ENCODE results near the gene TMEM130.
"Not testable (repeated sequence)": the region's sequence is repeated elsewhere in the genome, so short reads cannot be mapped to it uniquely, and the experiment has no call there.

The TMEM130 gene

DNA sequence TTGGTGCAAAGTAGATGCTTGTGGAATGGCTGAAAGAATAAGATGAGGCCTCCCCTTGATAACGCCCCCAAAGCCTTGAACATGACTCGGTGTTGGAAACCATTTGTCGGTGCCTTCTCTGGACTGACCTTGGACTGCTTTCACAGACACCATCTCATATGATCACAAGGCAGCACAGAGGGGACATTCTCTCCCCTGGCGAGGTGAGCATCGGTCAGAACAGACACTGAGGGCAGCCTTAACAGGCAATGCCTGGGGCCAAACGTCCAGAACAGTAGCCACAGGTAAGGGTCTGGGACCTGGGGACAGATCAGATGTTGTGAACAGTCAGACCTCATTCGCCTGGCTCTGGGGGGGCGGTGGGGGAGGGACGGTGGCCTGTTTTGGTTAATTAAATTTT, 5.7 kb upstream of the TMEM130 start:
- no peaks in the 10 kb centered on the region for H3K4me1 ChIP-seq (ENCODE audit: insufficient read depth, low read length)
- peaks cover 18% of the 10 kb centered on the region for H3K27me3 ChIP-seq (ENCODE audit: insufficient read depth, low read length)
- peaks cover under 1% of the 10 kb centered on the region; the same call in 1 of the 2 replicates for H3K36me3 ChIP-seq (ENCODE audit: insufficient read depth, low read depth, low read length)
- no peaks in the 10 kb centered on the region for H3K9me3 ChIP-seq (ENCODE audit: insufficient read depth, low read depth, low read length)
- no peak overlapping the region for H3K4me3 ChIP-seq (ENCODE audit: low read length)
- no peak overlapping the region for H3K9ac ChIP-seq (ENCODE audit: low read depth, low read length)
- no peak overlapping the region for H3K27ac ChIP-seq (ENCODE audit: low read length)

DNA sequence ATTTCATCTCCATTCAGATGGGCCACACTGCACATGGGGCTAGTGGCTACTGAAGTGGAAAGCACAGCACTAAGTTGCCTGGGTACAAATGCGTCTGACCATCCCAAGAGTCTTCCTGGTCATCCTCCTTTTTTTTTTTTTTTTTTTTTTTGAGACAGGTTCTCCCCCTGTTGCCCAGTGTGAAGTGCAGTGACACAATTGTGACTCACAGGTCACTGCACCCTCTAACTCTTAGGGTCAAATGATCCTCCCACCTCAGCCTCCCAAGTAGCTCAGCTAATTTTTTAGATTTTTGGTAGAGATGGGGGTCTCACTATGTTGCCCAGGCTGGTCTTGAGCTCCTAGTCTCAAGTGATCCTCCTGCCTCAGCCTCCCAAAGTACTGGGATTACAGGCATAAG, 5.1 kb upstream of the TMEM130 start:
- Histone ChIP-seq H3K36me3 (ENCODE audit: insufficient read depth, low read depth, low read length) (no peaks in the 10 kb centered on the region), H3K4me3 (ENCODE audit: low read length) (no peak overlapping the region), H3K27me3 (ENCODE audit: insufficient read depth, low read length) (peaks cover 24% of the 10 kb centered on the region), H3K27ac (ENCODE audit: low read length) (no peak overlapping the region), H3K9me3 (ENCODE audit: insufficient read depth, low read depth, low read length) (no peaks in the 10 kb centered on the region), H3K9ac (ENCODE audit: low read depth, low read length) (no peak overlapping the region), H3K4me1 (ENCODE audit: insufficient read depth, low read length) (no peaks in the 10 kb centered on the region)

DNA sequence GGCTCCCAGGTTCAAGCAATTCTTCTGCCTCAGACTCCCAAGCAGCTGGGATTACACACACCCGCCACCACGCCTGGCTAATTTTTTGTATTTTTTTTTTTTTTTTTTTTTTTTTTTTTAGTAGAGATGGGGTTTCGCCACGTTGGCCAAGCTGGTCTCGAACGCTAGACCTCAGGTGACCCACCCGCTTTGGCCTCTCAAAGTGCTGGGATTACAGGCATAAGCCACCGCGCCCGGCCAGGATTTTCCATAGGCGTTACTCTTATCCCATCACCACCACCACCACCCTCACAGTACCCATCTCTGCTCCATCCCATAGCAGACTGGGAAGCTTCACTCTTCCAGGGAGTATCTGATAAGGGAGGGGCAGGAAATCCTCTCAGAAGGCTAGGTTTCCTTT, 3.8 kb upstream of the TMEM130 start:
- H3K4me1 ChIP-seq (ENCODE audit: insufficient read depth, low read length); H3K9me3 ChIP-seq (ENCODE audit: insufficient read depth, low read depth, low read length); H3K27ac ChIP-seq (ENCODE audit: low read length); H3K9ac ChIP-seq (ENCODE audit: low read depth, low read length); H3K4me3 ChIP-seq (ENCODE audit: low read length); H3K36me3 ChIP-seq (ENCODE audit: insufficient read depth, low read depth, low read length): not testable (repeated sequence)
- H3K27me3 ChIP-seq (ENCODE audit: insufficient read depth, low read length) = peaks cover 37% of the 10 kb centered on the region

DNA sequence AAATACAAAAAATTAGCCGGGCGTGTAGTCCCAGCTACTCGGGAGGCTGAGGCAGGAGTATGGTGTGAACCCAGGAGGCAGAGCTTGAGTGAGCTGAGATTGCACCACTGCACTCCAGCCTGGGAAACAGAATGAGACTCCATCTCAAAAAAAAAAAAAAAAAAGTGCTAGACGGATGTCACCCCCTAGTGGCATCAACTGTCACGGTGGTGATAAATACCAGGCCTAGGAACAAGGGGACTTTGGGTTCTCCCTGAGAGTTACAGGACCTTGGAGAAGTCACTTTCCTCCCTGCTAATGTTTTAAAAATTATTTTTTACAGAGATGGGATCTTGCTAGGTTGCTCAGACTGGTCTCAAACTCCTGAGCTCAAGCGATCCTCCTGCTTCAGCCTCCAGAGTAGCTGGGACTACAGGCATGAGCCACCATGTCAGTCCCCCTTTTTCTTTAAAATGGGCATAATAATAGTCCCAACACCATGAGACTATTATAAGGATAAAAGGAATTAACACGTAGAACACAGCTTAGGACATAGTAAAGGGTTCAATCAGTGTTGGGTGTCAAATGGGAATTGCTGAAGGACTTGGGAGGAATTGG, 2.6 kb upstream of the TMEM130 start:
- no peaks in the 10 kb centered on the region; the same call in 1 of the 2 replicates for H3K4me1 ChIP-seq (ENCODE audit: insufficient read depth, low read length)
- H3K27ac ChIP-seq (ENCODE audit: low read length) = no peak overlapping the region
- H3K9me3 ChIP-seq (ENCODE audit: insufficient read depth, low read depth, low read length) = no peaks in the 10 kb centered on the region
- peaks cover 48% of the 10 kb centered on the region for H3K27me3 ChIP-seq (ENCODE audit: insufficient read depth, low read length)
- H3K36me3 ChIP-seq (ENCODE audit: insufficient read depth, low read depth, low read length) = no peaks in the 10 kb centered on the region
- no peak overlapping the region for H3K9ac ChIP-seq (ENCODE audit: low read depth, low read length)
- no peak overlapping the region for H3K4me3 ChIP-seq (ENCODE audit: low read length)

DNA sequence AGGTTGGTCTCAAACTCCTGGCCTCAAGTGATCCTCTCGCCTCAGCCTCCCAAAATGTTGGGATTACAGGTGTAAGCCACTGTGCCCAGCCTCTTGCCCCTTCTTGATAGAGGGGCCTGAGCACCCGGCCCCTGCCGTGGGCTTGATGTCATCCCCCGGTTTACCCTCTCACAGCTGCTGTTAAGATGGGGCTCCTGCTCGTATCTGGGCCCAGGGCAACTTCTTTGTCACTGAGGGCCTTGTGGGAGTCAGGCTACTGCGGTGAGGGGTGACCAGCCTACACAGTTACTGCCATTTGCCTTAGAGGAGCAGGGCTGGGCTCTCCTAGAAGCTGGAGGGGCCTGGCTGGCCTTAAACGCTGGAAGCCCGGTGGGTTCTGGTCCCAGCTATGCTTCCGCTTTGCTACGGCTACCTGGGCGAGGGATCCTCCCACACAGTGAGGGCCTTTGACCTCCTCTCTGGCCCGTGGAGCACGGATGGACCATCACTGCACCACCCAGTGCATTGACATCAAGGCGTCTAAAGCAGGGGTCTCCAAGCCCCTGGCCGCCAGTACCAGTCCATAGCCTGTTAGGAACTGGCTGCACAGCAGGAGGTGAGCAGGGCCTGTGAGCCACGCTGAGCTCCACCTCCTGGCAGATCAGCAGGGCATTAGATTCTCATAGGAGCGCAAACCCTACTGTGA, 1.1 kb upstream of the TMEM130 start:
- no peak overlapping the region for H3K9ac ChIP-seq (ENCODE audit: low read depth, low read length)
- H3K4me1 ChIP-seq (ENCODE audit: insufficient read depth, low read length) = no peaks in the 10 kb centered on the region; the same call in 1 of the 2 replicates
- H3K9me3 ChIP-seq (ENCODE audit: insufficient read depth, low read depth, low read length) = no peaks in the 10 kb centered on the region
- H3K36me3 ChIP-seq (ENCODE audit: insufficient read depth, low read depth, low read length) = no peaks in the 10 kb centered on the region
- H3K4me3 ChIP-seq (ENCODE audit: low read length) = no peak overlapping the region; the same call in 1 of the 2 replicates
- no peak overlapping the region for H3K27ac ChIP-seq (ENCODE audit: low read length)
- peaks cover 46% of the 10 kb centered on the region for H3K27me3 ChIP-seq (ENCODE audit: insufficient read depth, low read length)

DNA sequence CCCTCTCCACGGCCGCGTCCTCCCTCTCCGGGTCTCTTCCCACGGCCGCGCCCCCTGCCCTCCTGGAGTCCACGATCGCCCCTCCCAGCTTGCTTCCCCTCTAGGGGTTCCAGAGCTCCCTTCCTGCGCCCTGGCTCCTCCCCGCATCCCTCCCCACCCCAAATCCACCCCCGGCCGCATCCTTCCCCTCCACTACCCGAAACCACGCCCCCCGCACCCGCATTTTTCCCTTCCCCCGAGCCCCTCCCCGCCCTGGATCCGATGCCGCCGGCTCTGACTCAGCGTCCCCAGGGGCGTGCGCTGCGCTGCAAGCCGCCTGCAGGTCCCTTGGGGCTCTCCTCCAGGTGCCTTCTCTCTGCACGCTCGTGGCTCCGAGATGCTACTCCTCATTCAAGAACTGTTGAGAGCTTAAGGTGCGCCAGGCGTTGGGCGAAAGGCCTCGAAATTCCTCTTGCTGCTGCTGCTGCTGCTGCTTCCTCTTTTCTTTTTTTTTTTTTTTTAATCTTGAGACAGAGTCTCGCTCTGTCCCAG, 372 bp upstream of the TMEM130 start:
- H3K4me1 ChIP-seq (ENCODE audit: insufficient read depth, low read length) = no peaks in the 10 kb centered on the region; the same call in 1 of the 2 replicates
- peak overlapping the region; percentile 64 for H3K4me3 ChIP-seq (ENCODE audit: low read length)
- no peaks in the 10 kb centered on the region for H3K9me3 ChIP-seq (ENCODE audit: insufficient read depth, low read depth, low read length)
- H3K36me3 ChIP-seq (ENCODE audit: insufficient read depth, low read depth, low read length) = no peaks in the 10 kb centered on the region
- no peak overlapping the region for H3K27ac ChIP-seq (ENCODE audit: low read length)
- H3K9ac ChIP-seq (ENCODE audit: low read depth, low read length) = no peak overlapping the region
- peaks cover 46% of the 10 kb centered on the region for H3K27me3 ChIP-seq (ENCODE audit: insufficient read depth, low read length)

DNA sequence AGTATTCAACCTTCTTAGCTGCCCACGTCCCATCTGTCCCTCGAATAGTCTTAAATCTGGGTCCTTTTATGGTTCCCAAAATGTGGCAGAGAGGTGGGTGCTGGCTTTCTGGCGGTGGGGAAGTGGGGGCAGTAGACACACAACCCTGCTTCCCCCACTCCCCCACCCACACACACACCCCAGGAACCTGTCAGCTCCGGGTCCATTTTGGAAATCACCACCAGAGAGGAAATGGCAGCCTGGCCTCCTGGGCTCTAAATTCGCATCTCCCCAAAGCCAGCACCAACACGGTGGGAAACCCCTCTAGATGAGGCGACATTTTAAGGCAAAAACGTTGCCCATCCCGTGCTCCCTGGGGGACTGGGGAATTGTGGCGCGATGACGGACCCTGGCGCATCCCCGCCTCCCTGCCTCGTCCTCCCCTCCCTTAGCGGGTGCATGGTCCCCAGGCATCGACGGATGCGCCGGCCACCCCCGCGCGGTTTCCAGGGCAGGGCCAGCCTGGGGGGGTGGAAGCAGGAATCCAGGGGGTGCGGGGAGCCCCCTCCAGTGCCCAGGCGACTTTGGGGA, 702 bp downstream of the TMEM130 start:
- Histone ChIP-seq H3K9ac (ENCODE audit: low read depth, low read length) (no peak overlapping the region), H3K4me1 (ENCODE audit: insufficient read depth, low read length) (no peaks in the 10 kb centered on the region; the same call in 1 of the 2 replicates), H3K27me3 (ENCODE audit: insufficient read depth, low read length) (peaks cover 46% of the 10 kb centered on the region), H3K27ac (ENCODE audit: low read length) (no peak overlapping the region), H3K4me3 (ENCODE audit: low read length) (peak overlapping the region; percentile 64), H3K36me3 (ENCODE audit: insufficient read depth, low read depth, low read length) (no peaks in the 10 kb centered on the region), H3K9me3 (ENCODE audit: insufficient read depth, low read depth, low read length) (no peaks in the 10 kb centered on the region)

DNA sequence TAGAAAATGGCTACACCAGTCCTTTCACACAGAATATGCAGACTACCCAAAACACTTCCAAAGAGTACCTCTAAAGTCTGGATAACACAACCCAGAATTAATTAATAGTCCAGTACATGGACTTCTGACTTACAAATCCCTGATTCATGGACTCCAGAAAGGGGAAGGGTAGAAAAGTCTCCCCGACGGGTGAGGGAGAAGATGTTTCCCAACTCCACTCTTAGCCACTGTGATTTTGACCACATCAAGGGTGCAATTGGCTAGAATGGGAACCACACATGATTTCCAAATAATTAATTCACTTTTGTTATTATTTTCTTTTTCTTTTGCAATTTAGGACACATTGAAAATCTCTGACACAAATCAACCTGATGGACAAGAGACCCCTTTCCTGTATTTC, 1.4 kb downstream of the TMEM130 start:
- H3K27ac ChIP-seq (ENCODE audit: low read length) = no peak overlapping the region

DNA sequence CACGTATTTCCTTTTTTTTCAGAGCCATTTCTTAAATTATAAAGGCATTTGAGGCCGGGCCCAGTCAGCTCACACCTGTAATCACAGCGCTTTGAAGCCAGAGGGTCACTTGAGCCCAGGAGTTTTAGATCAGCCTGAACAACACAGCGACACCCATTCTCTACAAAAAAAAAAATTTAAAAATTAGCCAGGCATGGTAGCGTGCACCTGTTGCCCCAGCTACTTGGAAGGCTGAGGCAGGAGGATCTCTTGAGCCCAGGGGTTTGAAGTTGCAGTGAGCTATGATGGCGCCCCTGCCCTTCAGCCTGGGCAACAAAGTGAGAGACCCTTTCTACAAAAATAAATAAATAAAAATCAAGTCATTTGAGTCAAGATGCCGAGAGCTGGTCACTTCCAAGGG, 3.0 kb downstream of the TMEM130 start:
- peaks cover 46% of the 10 kb centered on the region for H3K27me3 ChIP-seq (ENCODE audit: insufficient read depth, low read length)
- H3K9ac ChIP-seq (ENCODE audit: low read depth, low read length) = no peak overlapping the region
- no peaks in the 10 kb centered on the region; the same call in 1 of the 2 replicates for H3K4me1 ChIP-seq (ENCODE audit: insufficient read depth, low read length)
- H3K27ac ChIP-seq (ENCODE audit: low read length) = no peak overlapping the region
- H3K4me3 ChIP-seq (ENCODE audit: low read length) = no peak overlapping the region
- no peaks in the 10 kb centered on the region for H3K9me3 ChIP-seq (ENCODE audit: insufficient read depth, low read depth, low read length)
- no peaks in the 10 kb centered on the region for H3K36me3 ChIP-seq (ENCODE audit: insufficient read depth, low read depth, low read length)

More for the DNA sequence above, 1.4 kb downstream of the TMEM130 start:
- H3K27me3 ChIP-seq (ENCODE audit: insufficient read depth, low read length) = peaks cover 46% of the 10 kb centered on the region
- peak overlapping the region; percentile 64; the same call in 1 of the 2 replicates for H3K4me3 ChIP-seq (ENCODE audit: low read length)
- no peaks in the 10 kb centered on the region for H3K36me3 ChIP-seq (ENCODE audit: insufficient read depth, low read depth, low read length)
- H3K9me3 ChIP-seq (ENCODE audit: insufficient read depth, low read depth, low read length) = no peaks in the 10 kb centered on the region
- no peak overlapping the region for H3K9ac ChIP-seq (ENCODE audit: low read depth, low read length)
- H3K4me1 ChIP-seq (ENCODE audit: insufficient read depth, low read length) = no peaks in the 10 kb centered on the region; the same call in 1 of the 2 replicates

DNA sequence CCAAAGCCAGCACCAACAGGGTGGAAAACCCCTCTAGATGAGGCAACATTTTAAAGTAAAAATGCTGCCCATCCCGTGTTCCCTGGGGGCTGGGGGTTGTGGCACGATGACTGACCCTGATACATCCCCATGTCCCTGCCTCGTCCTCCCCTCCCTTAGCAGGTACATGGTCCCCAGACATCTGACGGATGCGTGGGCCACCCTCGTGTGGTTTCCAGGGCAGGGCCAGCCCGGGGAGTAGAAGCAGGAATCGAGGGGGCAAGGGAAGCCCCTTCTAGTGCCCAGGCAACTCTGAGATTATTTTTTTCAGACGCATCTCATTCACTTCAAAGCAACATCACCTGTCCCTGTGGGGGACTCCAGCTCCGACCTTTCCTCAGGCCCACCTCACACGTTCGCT, 3.5 kb downstream of the TMEM130 start:
- Histone ChIP-seq H3K27ac (ENCODE audit: low read length) (no peak overlapping the region), H3K4me1 (ENCODE audit: insufficient read depth, low read length) (no peaks in the 10 kb centered on the region; the same call in 1 of the 2 replicates), H3K4me3 (ENCODE audit: low read length) (no peak overlapping the region), H3K9me3 (ENCODE audit: insufficient read depth, low read depth, low read length) (no peaks in the 10 kb centered on the region), H3K9ac (ENCODE audit: low read depth, low read length) (no peak overlapping the region), H3K27me3 (ENCODE audit: insufficient read depth, low read length) (peaks cover 42% of the 10 kb centered on the region), H3K36me3 (ENCODE audit: insufficient read depth, low read depth, low read length) (no peaks in the 10 kb centered on the region)

DNA sequence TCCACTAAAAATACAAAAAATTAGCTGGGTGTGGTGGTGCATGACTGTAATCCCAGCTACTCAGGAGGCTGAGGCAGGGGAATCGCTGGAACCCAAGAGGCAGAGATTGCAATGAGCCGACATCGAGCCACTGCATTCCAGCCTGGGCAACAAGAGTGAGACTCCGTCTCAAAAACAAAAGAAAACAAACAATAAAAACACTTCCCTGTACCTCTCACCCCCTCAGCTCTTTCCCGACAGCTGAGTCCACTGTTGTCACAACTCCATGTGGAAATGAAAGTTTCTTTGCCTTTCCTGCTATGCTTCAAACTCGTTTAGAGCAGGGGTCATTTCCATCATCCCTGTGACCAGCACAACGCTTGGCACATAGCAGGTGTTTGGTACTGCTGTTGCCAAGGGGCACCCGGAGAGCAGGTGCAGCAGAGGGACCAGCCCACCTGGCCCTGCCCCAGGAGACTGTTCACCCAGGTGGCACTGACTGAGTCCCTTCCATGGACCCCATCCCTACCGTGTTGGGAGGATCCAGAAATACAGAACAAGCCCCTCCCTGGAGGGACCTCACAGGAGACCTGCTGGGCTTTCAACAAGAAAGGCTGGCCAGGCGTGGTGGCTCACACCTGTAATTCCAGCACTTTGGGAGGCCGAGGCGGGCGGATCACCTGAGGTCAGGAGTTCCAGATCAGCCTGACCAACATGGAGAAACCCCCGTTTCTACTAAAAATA, 4.9 kb downstream of the TMEM130 start:
- Histone ChIP-seq H3K9ac (ENCODE audit: low read depth, low read length) (no peak overlapping the region), H3K27me3 (ENCODE audit: insufficient read depth, low read length) (peaks cover 27% of the 10 kb centered on the region), H3K4me1 (ENCODE audit: insufficient read depth, low read length) (no peaks in the 10 kb centered on the region; the same call in 1 of the 2 replicates), H3K27ac (ENCODE audit: low read length) (no peak overlapping the region), H3K9me3 (ENCODE audit: insufficient read depth, low read depth, low read length) (no peaks in the 10 kb centered on the region), H3K36me3 (ENCODE audit: insufficient read depth, low read depth, low read length) (no peaks in the 10 kb centered on the region), H3K4me3 (ENCODE audit: low read length) (no peak overlapping the region)

Data from iPS-20b (cell line).